Transverse colon (tissue), 4 donors: Measurements from ENCODE around the gene GDI1.

Source experiments
- CTCF ChIP-seq, 5 experiments: fragments of 200-600 bp in 3 of 5; fragments of 450-650 bp in 2 of 5; sonication (generic) in 3 of 5; IDR thresholded peaks; 1 replicate in 2 of 5; 2 replicates in 3 of 5; pipeline ENCODE4 v1.5.1; 2016 to 2017; ENCODE audit warnings: antibody characterized with exemption in 5 of 5, inconsistent platforms in 3 of 5, mild to moderate bottlenecking in 2 of 5, moderate library complexity in 1 of 5
- EP300 ChIP-seq: sonication (generic); formaldehyde crosslinking; IDR thresholded peaks from one replicate; pipeline ENCODE4 v1.6.1; 2017; ENCODE audit warnings: antibody characterized with exemption, low read depth
- POLR2A ChIP-seq: fragments of 450-650 bp; IDR thresholded peaks from one replicate; pipeline ENCODE4 v1.6.1; 2016; ENCODE audit warnings: antibody characterized with exemption, mild to moderate bottlenecking, moderate library complexity
- POLR2AphosphoS5 ChIP-seq, 3 donors: sonication (generic); formaldehyde crosslinking; IDR thresholded peaks; one replicate each; pipeline ENCODE4 v1.6.1; 2016; ENCODE audit warnings: antibody characterized with exemption in 3 of 3

- no peak for TF ChIP-seq CTCF (IDR thresholded peaks at IDR 0.05)
- no peak for TF ChIP-seq POLR2A
- TF ChIP-seq POLR2AphosphoS5 (IDR thresholded peaks at IDR 0.05): no peak
- no peak for TF ChIP-seq EP300
Observed at GRCh38 chrX:154426916-154427770, 9.8 kb upstream of the GDI1 start.
